Calu3 (cell line): Measurements from ENCODE around the gene RBFOX1. TPM values are rescaled to one million over a fixed set of nuclear protein-coding genes. Genes with fewer than 3 reads are reported as not detected.

ENCODE experiments used
- BruUV-seq: library from RNA; stranded (reverse); fragments of 400-500 nt; replicated peaks from 2 replicates; lab custom pipeline; 2021; lab: Mats Ljungman, UMichigan
- CTCF ChIA-PET: fragments of 300-600 bp; sonication (Branson Sonifier 250); formaldehyde crosslinking; loops from one replicate; lab custom pipeline; 2022; ENCODE audit warnings: antibody characterized with exemption; lab: Charles Lee
- DNase-seq: peaks from one replicate; pipeline ENCODE4 v3.0.0; 2022
- H3K27ac Mint-ChIP-seq: one replicate; pipeline ENCODE4 v1.8.0; 2022; ENCODE audit warnings: mixed read lengths; ENCODE audit not compliant: unreplicated experiment
- H3K27me3 Mint-ChIP-seq: one replicate; pipeline ENCODE4 v1.8.0; 2022; ENCODE audit warnings: mixed read lengths; ENCODE audit not compliant: unreplicated experiment
- H3K36me3 Mint-ChIP-seq: one replicate; pipeline ENCODE4 v1.8.0; 2022; ENCODE audit warnings: mild to moderate bottlenecking, moderate library complexity, mixed read lengths; ENCODE audit not compliant: insufficient read depth, unreplicated experiment
- H3K4me1 Mint-ChIP-seq: one replicate; pipeline ENCODE4 v1.8.0; 2022; ENCODE audit warnings: mild to moderate bottlenecking, low read depth, mixed read lengths; ENCODE audit not compliant: unreplicated experiment
- H3K4me3 Mint-ChIP-seq: one replicate; pipeline ENCODE4 v1.8.0; 2022; ENCODE audit warnings: mild to moderate bottlenecking, low read depth, moderate library complexity, mixed read lengths; ENCODE audit not compliant: unreplicated experiment
- H3K9me3 Mint-ChIP-seq: one replicate; pipeline ENCODE4 v1.8.0; 2022; ENCODE audit warnings: low read depth, mixed read lengths; ENCODE audit not compliant: unreplicated experiment
- CTCF ChIP-seq: fragments of 200-600 bp; IDR thresholded peaks from one replicate; pipeline ENCODE4 v1.8.0; 2022; ENCODE audit warnings: antibody characterized with exemption; ENCODE audit not compliant: unreplicated experiment
- intact Hi-C: fragments of 100-400 bp; cut with micrococcal nuclease; formaldehyde crosslinking; loops from one replicate; pipeline ENCODE4 v1.10.0; 2022; ENCODE audit not compliant: unreplicated experiment
- total RNA-seq: library from RNA; stranded (reverse); gene quantifications from 2 replicates; pipeline ENCODE4 v1.2.3, GENCODE V29; 2022

Gene RBFOX1
- total RNA-seq, 1 experiment from 2014 or later, result not detected

DNA sequence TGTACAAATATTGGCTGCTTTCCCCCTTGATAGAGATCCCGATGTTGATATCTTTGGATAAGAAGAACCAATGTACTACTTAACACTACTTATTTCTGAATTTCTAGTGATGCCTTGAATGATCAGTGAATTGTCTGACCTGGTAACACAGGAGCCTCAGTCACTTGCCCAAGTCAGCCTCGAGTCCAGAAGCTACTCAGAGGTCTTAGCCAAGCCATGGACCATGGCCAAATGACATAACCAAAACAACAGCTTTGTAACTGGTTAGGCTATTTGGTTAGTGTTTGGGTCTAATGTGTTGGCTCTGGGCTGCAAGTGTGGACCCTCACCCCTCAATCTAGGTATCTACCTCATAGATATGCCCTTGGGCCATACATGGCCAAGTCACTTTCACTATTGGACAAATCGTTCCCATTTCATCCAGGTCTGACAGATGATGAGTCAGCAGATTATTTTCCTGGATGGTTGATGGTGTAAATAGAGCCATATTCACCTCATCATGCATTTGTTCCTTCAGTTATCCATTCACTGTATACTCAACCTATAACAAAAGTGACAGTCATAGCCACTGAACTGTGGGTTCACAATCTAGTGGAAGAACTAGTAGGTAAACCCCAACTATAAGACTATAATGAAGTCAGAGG lies 3.5 kb downstream of the RBFOX1 start:
- peaks cover 23% of the 10 kb centered on the region for H3K9me3 Mint-ChIP-seq
- intact Hi-C loops, result no loop called here

DNA sequence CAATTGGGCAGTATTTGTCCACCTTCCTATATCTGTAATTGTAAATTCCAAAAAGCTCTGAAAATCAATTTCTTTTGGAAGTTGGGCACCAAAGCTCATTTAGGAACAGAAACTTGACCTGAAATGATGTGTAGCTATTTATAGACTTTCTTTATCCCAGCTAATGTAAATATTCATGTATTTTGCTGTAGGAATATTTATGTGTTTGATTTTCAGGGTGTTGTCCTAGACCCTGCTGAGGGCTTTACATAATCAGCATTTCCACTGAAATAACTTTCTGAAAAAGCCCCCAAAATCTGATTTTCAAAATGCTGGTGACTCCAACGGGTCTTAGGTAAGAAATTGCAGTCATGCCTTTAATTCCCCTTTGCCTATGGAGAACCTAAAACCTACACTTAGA lies 4.1 kb downstream of the RBFOX1 start:
- no TSS peak for BruUV-seq
- H3K27ac Mint-ChIP-seq, result no peak overlapping the region
- no peaks in the 10 kb centered on the region for H3K27me3 Mint-ChIP-seq
- H3K9me3 Mint-ChIP-seq, result peaks cover 23% of the 10 kb centered on the region
- no peak for DNase-seq
- no peaks in the 10 kb centered on the region for H3K36me3 Mint-ChIP-seq
- H3K4me3 Mint-ChIP-seq, result no peak overlapping the region
- CTCF ChIA-PET, result no interaction called here
- H3K4me1 Mint-ChIP-seq, result no peaks in the 10 kb centered on the region
- TF ChIP-seq CTCF, result no peak
- intact Hi-C loops, result no loop called here

More for the DNA sequence above, 3.5 kb downstream of the RBFOX1 start:
- BruUV-seq, result no TSS peak
- Mint-ChIP-seq H3K27ac (no peak overlapping the region), H3K4me1 (no peaks in the 10 kb centered on the region), H3K4me3 (no peak overlapping the region), H3K27me3 (no peaks in the 10 kb centered on the region), H3K36me3 (no peaks in the 10 kb centered on the region)
- TF ChIP-seq CTCF, result no peak
- CTCF ChIA-PET, result no interaction called here
- DNase-seq, result no peak

DNA sequence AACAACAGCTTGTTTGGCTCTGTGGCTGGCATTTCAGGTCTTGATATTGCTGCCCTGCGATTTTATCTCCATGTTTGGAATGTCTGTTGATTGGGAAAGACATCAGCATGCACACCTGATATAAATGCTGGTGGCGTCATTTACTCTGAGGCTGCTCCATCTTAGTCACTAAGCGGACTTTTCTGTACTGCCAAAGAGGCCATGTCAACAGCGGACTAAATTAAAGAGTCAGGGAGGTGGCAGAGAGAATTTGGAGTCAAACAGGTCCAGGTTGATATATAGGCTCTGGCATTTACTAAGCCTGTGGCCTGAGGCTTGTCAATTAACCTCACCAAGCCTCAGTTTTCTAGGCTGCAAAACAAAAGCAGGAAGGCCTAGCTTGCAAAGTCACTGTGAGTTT lies 6.2 kb downstream of the RBFOX1 start:
- intact Hi-C loops, result no loop called here
- Mint-ChIP-seq H3K4me1 (no peaks in the 10 kb centered on the region), H3K4me3 (no peak overlapping the region), H3K27me3 (no peaks in the 10 kb centered on the region), H3K9me3 (peaks cover 18% of the 10 kb centered on the region), H3K27ac (no peak overlapping the region), H3K36me3 (no peaks in the 10 kb centered on the region)
- no peak for TF ChIP-seq CTCF
- DNase-seq, result no peak
- CTCF ChIA-PET, result interaction anchor here (0.6 kb wide), 1 partner anchor 301 kb away, joined by 3 read pairs; no protein-coding TSS in a partner anchor
- no TSS peak for BruUV-seq

DNA sequence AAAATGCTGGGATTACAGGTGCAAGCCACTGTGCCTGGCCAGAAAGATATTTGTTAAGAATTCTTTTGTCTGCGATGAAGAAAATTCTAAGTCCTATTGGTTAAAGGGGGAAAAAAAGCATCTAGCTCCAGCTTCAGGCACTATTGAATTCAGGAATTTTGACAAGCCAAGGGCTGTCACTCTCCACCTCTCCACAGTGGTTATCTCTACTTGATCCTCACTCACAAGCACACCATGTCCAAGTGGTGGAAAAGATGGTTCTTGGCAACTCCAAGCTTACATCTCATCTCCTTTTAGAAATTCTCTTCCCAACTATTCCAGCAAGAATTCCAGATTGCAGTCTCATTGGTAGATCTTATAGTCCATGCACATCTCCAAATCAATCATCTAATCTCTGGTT lies 7.1 kb downstream of the RBFOX1 start:
- no peak overlapping the region for H3K27ac Mint-ChIP-seq

More for the DNA sequence above, 7.1 kb downstream of the RBFOX1 start:
- CTCF ChIA-PET, result no interaction called here
- no peak for DNase-seq
- Mint-ChIP-seq H3K4me1 (no peaks in the 10 kb centered on the region), H3K36me3 (no peaks in the 10 kb centered on the region), H3K4me3 (no peak overlapping the region), H3K9me3 (peaks cover 12% of the 10 kb centered on the region), H3K27me3 (no peaks in the 10 kb centered on the region)
- TF ChIP-seq CTCF, result no peak
- BruUV-seq, result no TSS peak
- intact Hi-C loops, result no loop called here
